ENCODE measurements around the gene ZNF451.
A peak's percentile ranks its signal among the peaks of the same experiment; 100 is the strongest.

Gene ZNF451

DNA sequence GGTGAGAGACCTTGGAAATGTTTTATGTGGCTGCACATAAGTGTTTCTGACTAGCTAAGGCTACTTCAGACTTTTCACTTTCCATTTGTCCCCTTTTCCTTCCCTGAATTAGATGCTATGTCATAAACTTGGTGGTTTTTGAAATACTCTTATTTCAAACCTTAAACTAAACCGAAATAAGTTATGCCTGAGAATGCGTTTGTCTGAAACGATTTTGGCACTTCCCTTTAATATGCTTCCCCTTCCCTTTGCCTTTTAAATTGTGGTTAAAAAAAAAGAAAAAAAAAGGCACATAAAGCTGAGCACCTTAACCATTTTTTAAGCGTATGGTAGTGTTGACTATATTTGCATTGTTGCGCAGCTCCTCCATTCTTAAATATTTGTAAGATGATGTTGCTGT lies 14.3 kb downstream of the ZNF451 start:
- H3K9me3 ChIP-seq (ENCODE audit: insufficient read depth, low read length) = no peaks in the 10 kb centered on the region
- peaks cover 8% of the 10 kb centered on the region; the same call in 1 of the 2 replicates for H3F3A ChIP-seq (ENCODE audit: insufficient read depth)
- no peak overlapping the region for H3K4me3 ChIP-seq (ENCODE audit: insufficient read depth, low read length, poor library complexity, severe bottlenecking)
- H3K79me2 ChIP-seq (ENCODE audit: insufficient read depth, low read length) = peaks cover 94% of the 10 kb centered on the region
- no peak overlapping the region for H2AFZ ChIP-seq (ENCODE audit: low read depth, low read length, severe bottlenecking)
- H3K9ac ChIP-seq (ENCODE audit: low read length) = no peak overlapping the region
- peaks cover 57% of the 10 kb centered on the region for H4K20me1 ChIP-seq (ENCODE audit: low read depth, low read length)
- H3K9me2 ChIP-seq (replicated peaks; ENCODE audit: insufficient read depth, low read length) = no peaks in the 10 kb centered on the region
- H3K36me3 ChIP-seq (ENCODE audit: low read length) = peaks cover 79% of the 10 kb centered on the region
- H3K27me3 ChIP-seq (ENCODE audit: low read length) = no peaks in the 10 kb centered on the region
- TF ChIP-seq EZH2phosphoT487 (conservative IDR thresholded peaks at IDR 0.05; ENCODE audit: low read length) = no peak
- TF ChIP-seq, protein P1, sequence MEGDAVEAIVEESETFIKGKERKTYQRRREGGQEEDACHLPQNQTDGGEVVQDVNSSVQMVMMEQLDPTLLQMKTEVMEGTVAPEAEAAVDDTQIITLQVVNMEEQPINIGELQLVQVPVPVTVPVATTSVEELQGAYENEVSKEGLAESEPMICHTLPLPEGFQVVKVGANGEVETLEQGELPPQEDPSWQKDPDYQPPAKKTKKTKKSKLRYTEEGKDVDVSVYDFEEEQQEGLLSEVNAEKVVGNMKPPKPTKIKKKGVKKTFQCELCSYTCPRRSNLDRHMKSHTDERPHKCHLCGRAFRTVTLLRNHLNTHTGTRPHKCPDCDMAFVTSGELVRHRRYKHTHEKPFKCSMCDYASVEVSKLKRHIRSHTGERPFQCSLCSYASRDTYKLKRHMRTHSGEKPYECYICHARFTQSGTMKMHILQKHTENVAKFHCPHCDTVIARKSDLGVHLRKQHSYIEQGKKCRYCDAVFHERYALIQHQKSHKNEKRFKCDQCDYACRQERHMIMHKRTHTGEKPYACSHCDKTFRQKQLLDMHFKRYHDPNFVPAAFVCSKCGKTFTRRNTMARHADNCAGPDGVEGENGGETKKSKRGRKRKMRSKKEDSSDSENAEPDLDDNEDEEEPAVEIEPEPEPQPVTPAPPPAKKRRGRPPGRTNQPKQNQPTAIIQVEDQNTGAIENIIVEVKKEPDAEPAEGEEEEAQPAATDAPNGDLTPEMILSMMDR (IDR thresholded peaks at IDR 0.05; ENCODE audit: insufficient read depth, low read length, poor library complexity, severe bottlenecking) = no peak
- H3K27ac ChIP-seq (ENCODE audit: low read depth, low read length) = no peak overlapping the region
- no peak overlapping the region for H3K4me2 ChIP-seq (ENCODE audit: low read depth, low read length, poor library complexity, severe bottlenecking)

DNA sequence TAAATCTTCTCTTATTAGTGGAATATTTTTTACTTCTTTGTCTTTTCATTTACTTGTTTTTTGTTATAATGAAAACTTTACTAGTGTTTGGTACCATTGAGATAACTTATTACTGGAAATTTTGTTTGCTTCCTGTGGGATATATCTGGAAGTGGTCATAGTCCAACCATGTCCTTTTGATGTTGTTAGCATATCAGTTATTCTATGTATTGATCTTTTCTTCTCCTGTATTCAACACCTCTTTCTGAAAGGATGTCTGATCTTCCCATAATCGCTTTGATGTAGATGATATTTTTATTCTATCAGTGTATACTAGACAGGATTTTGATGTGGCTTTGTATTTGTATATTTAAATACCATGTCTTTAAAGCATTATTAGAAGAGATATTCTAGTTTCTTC lies 17.0 kb downstream of the ZNF451 start:
- Histone ChIP-seq H3K27ac (ENCODE audit: low read depth, low read length) (no peak overlapping the region), H3K9me3 (ENCODE audit: insufficient read depth, low read length) (no peaks in the 10 kb centered on the region), H3K79me2 (ENCODE audit: insufficient read depth, low read length) (peaks cover 93% of the 10 kb centered on the region), H3K9ac (ENCODE audit: low read length) (no peak overlapping the region), H4K20me1 (ENCODE audit: low read depth, low read length) (peaks cover 50% of the 10 kb centered on the region), H2AFZ (ENCODE audit: low read depth, low read length, severe bottlenecking) (no peak overlapping the region), H3K4me3 (ENCODE audit: insufficient read depth, low read length, poor library complexity, severe bottlenecking) (no peak overlapping the region), H3K27me3 (ENCODE audit: low read length) (no peaks in the 10 kb centered on the region), H3K9me2 (replicated peaks; ENCODE audit: insufficient read depth, low read length) (no peaks in the 10 kb centered on the region), H3K4me2 (ENCODE audit: low read depth, low read length, poor library complexity, severe bottlenecking) (no peak overlapping the region), H3K36me3 (ENCODE audit: low read length) (peaks cover 56% of the 10 kb centered on the region), H3F3A (ENCODE audit: insufficient read depth) (peaks cover 13% of the 10 kb centered on the region; the same call in 1 of the 2 replicates)
- no peak for TF ChIP-seq EZH2phosphoT487 (conservative IDR thresholded peaks at IDR 0.05; ENCODE audit: low read length)
- TF ChIP-seq, protein P1 (IDR thresholded peaks at IDR 0.05; ENCODE audit: insufficient read depth, low read length, poor library complexity, severe bottlenecking) = no peak

DNA sequence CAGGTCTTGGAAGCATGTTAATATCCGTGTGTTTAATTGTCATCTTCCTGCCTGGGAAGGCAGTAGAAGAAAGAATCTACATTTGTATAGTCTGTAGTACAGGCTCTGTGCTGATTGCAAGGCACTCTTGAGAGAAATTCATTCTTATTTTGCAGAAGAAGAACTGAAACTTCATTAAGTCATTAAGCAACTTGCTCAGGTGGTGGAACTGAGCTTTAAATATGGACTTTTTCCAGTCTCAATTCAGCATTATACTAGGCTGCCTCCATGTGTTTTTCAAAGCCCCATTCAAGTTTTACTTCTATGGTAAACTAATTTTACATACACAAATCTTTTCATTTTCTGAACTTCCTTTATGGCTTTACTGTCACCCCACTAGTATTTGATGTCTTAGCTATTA lies 18.7 kb downstream of the ZNF451 start:
- Histone ChIP-seq H3K4me3 (ENCODE audit: insufficient read depth, low read length, poor library complexity, severe bottlenecking) (no peak overlapping the region), H3K4me2 (ENCODE audit: low read depth, low read length, poor library complexity, severe bottlenecking) (peak overlapping the region; percentile 10), H3K9me2 (replicated peaks; ENCODE audit: insufficient read depth, low read length) (no peaks in the 10 kb centered on the region), H3K9ac (ENCODE audit: low read length) (no peak overlapping the region), H3K27me3 (ENCODE audit: low read length) (no peaks in the 10 kb centered on the region), H3K79me2 (ENCODE audit: insufficient read depth, low read length) (peaks cover 91% of the 10 kb centered on the region), H3K9me3 (ENCODE audit: insufficient read depth, low read length) (no peaks in the 10 kb centered on the region), H3F3A (ENCODE audit: insufficient read depth) (peaks cover 13% of the 10 kb centered on the region; the same call in 1 of the 2 replicates), H3K36me3 (ENCODE audit: low read length) (peaks cover 39% of the 10 kb centered on the region; the same call in 1 of the 2 replicates), H4K20me1 (ENCODE audit: low read depth, low read length) (peaks cover 52% of the 10 kb centered on the region), H3K27ac (ENCODE audit: low read depth, low read length) (peak overlapping the region; percentile 40; the same call in 1 of the 2 replicates), H2AFZ (ENCODE audit: low read depth, low read length, severe bottlenecking) (no peak overlapping the region)
- TF ChIP-seq EZH2phosphoT487 (conservative IDR thresholded peaks at IDR 0.05; ENCODE audit: low read length) = no peak
- TF ChIP-seq, protein P1 (IDR thresholded peaks at IDR 0.05; ENCODE audit: insufficient read depth, low read length, poor library complexity, severe bottlenecking) = no peak

All from SU-DHL-6 (cell line).